HepG2 (cell line): Measurements from ENCODE around the gene MRPL50. TPM values are rescaled to one million over a fixed set of nuclear protein-coding genes. Genes with fewer than 3 reads are reported as not detected.

Experiments
- CCAR2 ChIP-seq: fragments of 200-400 bp; formaldehyde crosslinking; optimal IDR thresholded peaks from 2 replicates; pipeline ENCODE3; 2018; ENCODE audit warnings: low read depth, mild to moderate bottlenecking, low read length, moderate library complexity
- E2F2 ChIP-seq: sonication (generic); formaldehyde crosslinking; IDR thresholded peaks from 2 replicates; pipeline ENCODE4 v1.4.0; 2020; ENCODE audit warnings: missing genetic modification reagents, borderline replicate concordance
- ELF1 ChIP-seq: sonication (generic); formaldehyde crosslinking; IDR thresholded peaks from 2 replicates; pipeline ENCODE4 v1.4.0; 2020; ENCODE audit warnings: missing genetic modification reagents
- ESRRA ChIP-seq: sonication (generic); formaldehyde crosslinking; IDR thresholded peaks from 2 replicates; pipeline ENCODE4 v1.5.1; 2020; ENCODE audit warnings: mild to moderate bottlenecking, low read depth, missing genetic modification reagents
- ETV6 ChIP-seq: sonication (generic); formaldehyde crosslinking; conservative IDR thresholded peaks from 2 replicates; pipeline ENCODE4 v1.4.0; 2020; ENCODE audit warnings: missing genetic modification reagents
- NFRKB ChIP-seq: fragments of 450-650 bp; IDR thresholded peaks from 2 replicates; pipeline ENCODE4 v1.6.1; 2017
- NPAS2 ChIP-seq: sonication (generic); formaldehyde crosslinking; IDR thresholded peaks from 2 replicates; pipeline ENCODE4 v1.8.0; 2022; ENCODE audit warnings: mild to moderate bottlenecking, missing genetic modification reagents, borderline replicate concordance
- RAD21 ChIP-seq: fragments of 450-650 bp; formaldehyde crosslinking; IDR thresholded peaks from 2 replicates; pipeline ENCODE4 v1.5.0; 2020; ENCODE audit warnings: mild to moderate bottlenecking
- REL ChIP-seq: sonication (generic); formaldehyde crosslinking; conservative IDR thresholded peaks from 2 replicates; pipeline ENCODE4 v1.8.0; 2022; ENCODE audit warnings: mild to moderate bottlenecking, missing genetic modification reagents, moderate library complexity
- RFXANK ChIP-seq: IDR thresholded peaks from 2 replicates; pipeline ENCODE4 v1.6.1; 2016
- SNAI1 ChIP-seq: sonication (generic); formaldehyde crosslinking; IDR thresholded peaks from 2 replicates; pipeline ENCODE4 v1.5.0; 2020; ENCODE audit warnings: mild to moderate bottlenecking, missing genetic modification reagents, borderline replicate concordance
- SP5 ChIP-seq: IDR thresholded peaks from 2 replicates; pipeline ENCODE4 v1.6.1; 2016; ENCODE audit warnings: low read depth, borderline replicate concordance
- ZFP62 ChIP-seq: sonication (generic); formaldehyde crosslinking; IDR thresholded peaks from 2 replicates; pipeline ENCODE4 v1.4.0; 2020; ENCODE audit warnings: missing genetic modification reagents
- ZHX2 ChIP-seq, 2 experiments: sonication (generic) in 1 of 2; formaldehyde crosslinking in 1 of 2; IDR thresholded peaks; 2 replicates each; pipeline versions ENCODE4 v1.6.1 to v1.9.0; 2014 to 2022; ENCODE audit warnings: antibody characterized with exemption in 1 of 2, borderline replicate concordance in 1 of 2, inconsistent platforms in 1 of 2, low read depth in 1 of 2, missing genetic modification reagents in 1 of 2
- ZNF3 ChIP-seq: IDR thresholded peaks from 2 replicates; pipeline ENCODE4 v1.7.0; 2017; ENCODE audit warnings: inconsistent platforms
- ZNF367 ChIP-seq: sonication (generic); formaldehyde crosslinking; IDR thresholded peaks from 2 replicates; pipeline ENCODE4 v1.4.0; 2020; ENCODE audit warnings: missing genetic modification reagents, borderline replicate concordance
- ZNF512 ChIP-seq: sonication (generic); formaldehyde crosslinking; IDR thresholded peaks from 2 replicates; pipeline ENCODE4 v1.4.0; 2020; ENCODE audit warnings: mild to moderate bottlenecking, missing genetic modification reagents
- ZNF772 ChIP-seq: sonication (generic); formaldehyde crosslinking; IDR thresholded peaks from 2 replicates; pipeline ENCODE4 v1.5.0; 2020; ENCODE audit warnings: mild to moderate bottlenecking, missing genetic modification reagents
- ZNF775 ChIP-seq: sonication (generic); formaldehyde crosslinking; IDR thresholded peaks from 2 replicates; pipeline ENCODE4 v1.4.0; 2020; ENCODE audit warnings: missing genetic modification reagents, mild to moderate bottlenecking, moderate library complexity, borderline replicate concordance
- ZNF850 ChIP-seq: sonication (generic); formaldehyde crosslinking; conservative IDR thresholded peaks from 2 replicates; pipeline ENCODE4 v1.9.0; 2021; ENCODE audit warnings: mild to moderate bottlenecking, missing genetic modification reagents
- polyA plus RNA-seq, 8 experiments: library from polyadenylated mRNA; depleted of rRNA in 3 of 8; stranded (reverse) in 7 of 8; unstranded in 1 of 8; fragments of >200 nt; fragmentation: Illumina TruSeq in 4 of 8; extraction: Trizol in 4 of 8; gene quantifications; 2 replicates each; pipeline versions ENCODE4 v1.2.1 to v1.2.3, GENCODE V29; 2011 to 2016; ENCODE audit warnings: low read depth in 4 of 8, missing spikeins in 1 of 8, mixed read lengths in 1 of 8; ENCODE audit not compliant: insufficient read depth in 1 of 8
- total RNA-seq, 5 experiments: library from RNA; depleted of rRNA; stranded (reverse); fragments of >200 nt; fragmentation: Illumina TruSeq; extraction: Trizol; gene quantifications; 2 replicates each; pipeline ENCODE4 v1.2.3, GENCODE V29; 2016; ENCODE audit warnings: low read depth in 1 of 5

MRPL50 gene
- total and polyA plus RNA-seq, 2 of the 13 experiments (the other 11 are each of a cell fraction or from before 2014, with no cell fraction given), result 37.1 to 70.0 TPM

- TF ChIP-seq E2F2, result no peak
- peak; percentile 26; the same call in 1 of the 2 replicates for TF ChIP-seq ZNF772 (CRISPR knock-in tag)
- TF ChIP-seq ZNF775 (CRISPR knock-in tag), result peak; percentile 59; the same call in 1 of the 2 replicates
- no peak for TF ChIP-seq ETV6 (CRISPR knock-in tag)
- TF ChIP-seq ELF1 (CRISPR knock-in tag), result peak; percentile 37; the same call in 1 of the 2 replicates
- no peak for TF ChIP-seq REL (CRISPR knock-in tag)
- TF ChIP-seq SNAI1 (CRISPR knock-in tag), result no peak
- no peak for TF ChIP-seq ZNF850 (CRISPR knock-in tag)
- TF ChIP-seq NPAS2, result no peak
- TF ChIP-seq RFXANK, result no peak
- no peak for TF ChIP-seq ZNF367
- no peak for TF ChIP-seq SP5 (CRISPR knock-in tag)
- TF ChIP-seq ZFP62 (CRISPR knock-in tag), result no peak
- no peak for TF ChIP-seq ESRRA (CRISPR knock-in tag)
- TF ChIP-seq CCAR2, result no peak
- TF ChIP-seq NFRKB, result no peak
- no peak for TF ChIP-seq RAD21
- no peak for TF ChIP-seq ZHX2 (IDR thresholded peaks at IDR 0.05; ENCODE audit: low read depth)
- no peak for TF ChIP-seq ZHX2 (CRISPR knock-in tag; IDR thresholded peaks at IDR 0.05; ENCODE audit: borderline replicate concordance)
- TF ChIP-seq ZNF3 (CRISPR knock-in tag), result peak; percentile 61; the same call in 1 of the 2 replicates
- no peak for TF ChIP-seq ZNF512 (CRISPR knock-in tag)
These were observed 47.1 kb upstream of the MRPL50 start (continued) for GRCh38 chr9:101445353-101446029.
